ENCODE measurements around the gene SUPT5H. TPM values are rescaled to one million over a fixed set of nuclear protein-coding genes. Genes with fewer than 3 reads are reported as not detected.

The SUPT5H gene
- total and polyA plus RNA-seq, 2 of the 8 experiments (the other 6 are each of a cell fraction or from before 2014, with no cell fraction given): 77.8 to 111 TPM

DNA sequence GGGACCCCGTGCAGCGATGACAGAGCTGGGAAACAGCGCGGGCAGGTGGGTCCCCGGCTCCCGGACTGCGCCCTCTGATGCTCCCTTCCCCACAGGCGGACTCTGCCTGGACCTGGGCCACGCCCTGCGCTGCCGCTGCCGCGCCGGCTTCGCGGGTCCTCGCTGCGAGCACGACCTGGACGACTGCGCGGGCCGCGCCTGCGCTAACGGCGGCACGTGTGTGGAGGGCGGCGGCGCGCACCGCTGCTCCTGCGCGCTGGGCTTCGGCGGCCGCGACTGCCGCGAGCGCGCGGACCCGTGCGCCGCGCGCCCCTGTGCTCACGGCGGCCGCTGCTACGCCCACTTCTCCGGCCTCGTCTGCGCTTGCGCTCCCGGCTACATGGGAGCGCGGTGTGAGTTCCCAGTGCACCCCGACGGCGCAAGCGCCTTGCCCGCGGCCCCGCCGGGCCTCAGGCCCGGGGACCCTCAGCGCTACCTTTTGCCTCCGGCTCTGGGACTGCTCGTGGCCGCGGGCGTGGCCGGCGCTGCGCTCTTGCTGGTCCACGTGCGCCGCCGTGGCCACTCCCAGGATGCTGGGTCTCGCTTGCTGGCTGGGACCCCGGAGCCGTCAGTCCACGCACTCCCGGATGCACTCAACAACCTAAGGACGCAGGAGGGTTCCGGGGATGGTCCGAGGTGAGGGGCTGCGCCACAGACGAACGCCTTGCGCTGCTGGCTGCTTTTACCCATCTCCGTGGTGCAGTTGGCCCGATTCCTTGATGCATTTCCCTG is 61.7 kb downstream of the SUPT5H start:
- ChIA-PET POLR2A (ENCODE audit: partially characterized antibody) (interaction anchor here (0.5 to 3.4 kb wide), 14 partner anchors 9 to 164 kb away, joined by 3 to 15 read pairs (median 3); partner anchors contain the start of gene DLL3), CTCF (ENCODE audit: partially characterized antibody) (interaction anchor here (0.9 to 1.9 kb wide), 7 partner anchors 10 to 258 kb away, joined by 3 to 11 read pairs (median 5); partner anchors contain the start of gene EID2B)
- Histone ChIP-seq H3K18ac (ENCODE audit: extremely low read depth, low read length) (peak overlapping the region; percentile 71), H3K4me3 (ENCODE audit: extremely low read depth in 1 of 4, insufficient read depth in 2 of 4, low read depth in 3 of 4, low read length in 4 of 4) (peak overlapping the region; percentile 52 to 91 (median 72)), H2BK120ac (replicated peaks; ENCODE audit: low read depth, low read length) (no peak overlapping the region), H3K23ac (ENCODE audit: insufficient read length) (no peak overlapping the region), H2BK20ac (ENCODE audit: low read length) (no peak overlapping the region), H3K9me3 (ENCODE audit: insufficient read depth in 2 of 2, low read depth in 1 of 2, low read length in 1 of 2) (peaks cover 3 to 6% of the 10 kb centered on the region in 2 experiments; a peak in 2 of 4 replicates), H3K9ac (replicated peaks in 1 of 4; ENCODE audit: extremely low read depth in 1 of 4, low read depth in 3 of 4, low read length in 3 of 4) (peak overlapping the region in 1 of 4 experiments; percentile 1; a peak in 1 of 7 replicates), H2BK15ac (ENCODE audit: low read length) (peak overlapping the region; percentile 72; the same call in 1 of the 2 replicates), H3K4me2 (ENCODE audit: insufficient read depth in 1 of 2, low read depth in 2 of 2, low read length in 2 of 2) (peak overlapping the region; percentile 86 to 98), H3K56ac (replicated peaks; ENCODE audit: insufficient read length, low read depth, low read length) (peak overlapping the region; percentile 63), H3K14ac (ENCODE audit: insufficient read length) (no peak overlapping the region), H3K79me1 (ENCODE audit: low read depth, low read length) (no peaks in the 10 kb centered on the region), H3K23me2 (ENCODE audit: low read depth, low read length) (peaks cover 7% of the 10 kb centered on the region), H3K27me3 (replicated peaks in 1 of 4; ENCODE audit: control insufficient read depth in 3 of 4, extremely low read depth in 1 of 4, insufficient read depth in 3 of 4, low read length in 3 of 4) (peaks cover 29 to 70% (median 63%) of the 10 kb centered on the region in 4 experiments), H4K20me1 (replicated peaks in 1 of 2; ENCODE audit: control insufficient read depth in 1 of 2, insufficient read depth in 2 of 2, low read length in 2 of 2) (peaks cover 0 to 3% of the 10 kb centered on the region in 2 experiments), H3K4me1 (replicated peaks in 1 of 4; ENCODE audit: control insufficient read depth in 3 of 4, insufficient read depth in 4 of 4, low read length in 3 of 4) (peaks cover 0 to 4% (median 0%) of the 10 kb centered on the region in 4 experiments; a peak in 2 of 7 replicates), H3K4ac (replicated peaks; ENCODE audit: insufficient read length, low read depth, low read length) (no peak overlapping the region), H3K27ac (ENCODE audit: low read depth, low read length) (no peak overlapping the region), H4K8ac (ENCODE audit: extremely low read depth, insufficient read depth, low read length) (peak overlapping the region; percentile 35; the same call in 1 of the 2 replicates), H2BK12ac (ENCODE audit: low read depth, low read length) (no peak overlapping the region), H2AFZ (ENCODE audit: low read length) (peak overlapping the region; percentile 78), H2AK5ac (ENCODE audit: low read depth, low read length) (no peak overlapping the region), H2BK5ac (ENCODE audit: low read depth, low read length) (no peak overlapping the region), H4K91ac (replicated peaks; ENCODE audit: insufficient read length, low read length) (peak overlapping the region; percentile 72), H3K79me2 (ENCODE audit: control insufficient read depth in 1 of 2, insufficient read depth in 2 of 2, low read length in 2 of 2) (no peaks in the 10 kb centered on the region), H3K36me3 (ENCODE audit: control insufficient read depth in 2 of 4, insufficient read depth in 4 of 4, low read length in 3 of 4) (no peaks in the 10 kb centered on the region), H4K5ac (ENCODE audit: insufficient read length, low read depth, low read length) (no peak overlapping the region)
- DNase-seq (ENCODE audit: low read depth in 1 of 2, low spot score in 2 of 2): peak; percentile 47 to 81
- no peak for FAIRE-seq
- WGBS, 2 experiments (ENCODE audit: extremely low coverage in 1 of 2, insufficient coverage in 1 of 2, insufficient read length in 1 of 2, insufficient replicate concordance in 2 of 2, low coverage in 1 of 2, low lambda C conversion rate in 2 of 2, missing lambda C conversion rate in 1 of 2): 4% methylated on average over 63 of the region's 96 CpGs; no CpG with 5 or more reads in 1 of the 2 experiments
- TF ChIP-seq EZH2 (IDR thresholded peaks at IDR 0.05; ENCODE audit: low read depth, low read length, severe bottlenecking) (peak; percentile 72), KDM4A (IDR thresholded peaks at IDR 0.05; ENCODE audit: low read depth, low read length, severe bottlenecking) (peak; percentile 97), CEBPB (IDR thresholded peaks at IDR 0.05; ENCODE audit: low read depth, low read length) (no peak), GTF2F1 (IDR thresholded peaks at IDR 0.05; ENCODE audit: borderline replicate concordance, low read depth, low read length) (no peak), EGR1 (IDR thresholded peaks at IDR 0.05; ENCODE audit: borderline replicate concordance, low read depth, low read length) (no peak), TEAD4 (IDR thresholded peaks at IDR 0.05; ENCODE audit: low read depth, low read length) (peak; percentile 37; the same call in 1 of the 2 replicates), BCL11A (IDR thresholded peaks at IDR 0.05; ENCODE audit: low read depth in 2 of 2, low read length in 2 of 2) (no peak)
- TF ChIP-seq, protein P1, sequence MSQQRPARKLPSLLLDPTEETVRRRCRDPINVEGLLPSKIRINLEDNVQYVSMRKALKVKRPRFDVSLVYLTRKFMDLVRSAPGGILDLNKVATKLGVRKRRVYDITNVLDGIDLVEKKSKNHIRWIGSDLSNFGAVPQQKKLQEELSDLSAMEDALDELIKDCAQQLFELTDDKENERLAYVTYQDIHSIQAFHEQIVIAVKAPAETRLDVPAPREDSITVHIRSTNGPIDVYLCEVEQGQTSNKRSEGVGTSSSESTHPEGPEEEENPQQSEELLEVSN (IDR thresholded peaks at IDR 0.05): peak; percentile 99
- TF ChIP-seq, protein P2, sequence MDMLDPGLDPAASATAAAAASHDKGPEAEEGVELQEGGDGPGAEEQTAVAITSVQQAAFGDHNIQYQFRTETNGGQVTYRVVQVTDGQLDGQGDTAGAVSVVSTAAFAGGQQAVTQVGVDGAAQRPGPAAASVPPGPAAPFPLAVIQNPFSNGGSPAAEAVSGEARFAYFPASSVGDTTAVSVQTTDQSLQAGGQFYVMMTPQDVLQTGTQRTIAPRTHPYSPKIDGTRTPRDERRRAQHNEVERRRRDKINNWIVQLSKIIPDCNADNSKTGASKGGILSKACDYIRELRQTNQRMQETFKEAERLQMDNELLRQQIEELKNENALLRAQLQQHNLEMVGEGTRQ (IDR thresholded peaks at IDR 0.05; ENCODE audit: low read length): peak; percentile 36; the same call in 1 of the 2 replicates

Measured in H1 (cell line).